Germinal center (tissue), 1 donor: ENCODE results near the gene SEM1.
"Not testable (repeated sequence)": the region's sequence is repeated elsewhere in the genome, so short reads cannot be mapped to it uniquely, and the experiment has no call there.

Experiments
- DNase-seq: peaks from one replicate; pipeline ENCODE4 v3.0.0; 2012; ENCODE audit warnings: mixed read lengths, low spot score

Gene SEM1

GRCh38 chr7:96663457-96663856 lies 46.2 kb downstream of the SEM1 start:
- no peak for DNase-seq

- not testable (repeated sequence) for DNase-seq
Measured at GRCh38 chr7:96662151-96662550, 47.5 kb downstream of the SEM1 start.

GRCh38 chr7:96658022-96658412 lies 51.6 kb downstream of the SEM1 start:
- no peak for DNase-seq

GRCh38 chr7:96657347-96658021 lies 52.2 kb downstream of the SEM1 start:
- DNase-seq = no peak

GRCh38 chr7:96655956-96656355 lies 53.7 kb downstream of the SEM1 start:
- DNase-seq = no peak

GRCh38 chr7:96654630-96655188 lies 54.9 kb downstream of the SEM1 start:
- DNase-seq = no peak

- no peak for DNase-seq
Measured at GRCh38 chr7:96649981-96650380, 59.7 kb downstream of the SEM1 start.

- no peak for DNase-seq
Measured at GRCh38 chr7:96648784-96649183, 60.9 kb downstream of the SEM1 start.

- DNase-seq = no peak
Measured at GRCh38 chr7:96647733-96648132, 61.9 kb downstream of the SEM1 start.

- DNase-seq = no peak
Measured at GRCh38 chr7:96645084-96645483, 64.6 kb downstream of the SEM1 start.

- DNase-seq = not testable (repeated sequence)
Measured at GRCh38 chr7:96643436-96643835, 66.2 kb downstream of the SEM1 start.

GRCh38 chr7:96640054-96640453 lies 69.6 kb downstream of the SEM1 start:
- DNase-seq = no peak
